Measurements from ENCODE around the gene NOS3.

NOS3 gene

DNA sequence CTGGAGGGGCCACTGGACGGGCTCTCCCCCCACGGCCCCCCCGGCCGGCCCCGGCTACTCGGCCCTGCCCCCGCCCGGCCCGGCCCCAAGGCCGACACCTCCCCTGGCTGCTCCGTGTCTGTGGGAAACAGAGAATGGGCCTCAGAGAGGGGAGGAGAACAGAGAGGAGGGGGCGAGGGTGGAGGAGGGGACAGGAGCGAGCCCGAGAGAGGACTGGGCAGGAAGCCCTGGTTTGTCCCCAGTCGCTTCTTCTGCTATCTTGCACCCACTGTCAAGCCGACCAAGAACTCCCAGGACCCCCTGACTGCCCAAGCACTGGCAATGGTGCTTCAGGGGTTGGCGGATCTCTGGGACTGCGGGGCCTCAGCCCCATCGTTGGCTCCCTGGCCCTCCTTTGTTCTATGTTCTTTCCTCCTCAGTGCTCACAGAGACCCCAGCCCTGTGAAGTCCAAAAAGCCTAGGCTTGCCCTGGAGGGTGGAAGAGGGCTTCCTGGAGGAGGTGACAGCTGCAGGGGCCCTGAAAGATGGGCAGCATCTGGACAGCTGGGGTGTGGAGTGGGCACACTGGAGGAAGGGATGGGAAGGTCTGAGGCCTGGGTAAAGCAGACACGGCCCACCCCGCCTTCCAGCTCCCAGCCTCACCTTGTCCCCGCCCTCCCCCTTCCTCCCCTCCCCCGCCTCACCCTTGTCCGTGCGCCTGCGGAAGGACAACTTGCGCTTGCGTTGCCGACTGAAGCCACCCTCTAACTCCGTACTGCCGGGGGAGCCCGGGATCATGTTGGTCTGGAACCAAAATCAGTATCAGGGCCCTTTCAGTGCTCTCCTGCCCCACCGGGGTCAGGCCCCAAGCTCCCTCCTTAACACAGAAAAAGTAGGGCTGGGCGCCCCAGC lies 42.8 kb upstream of the NOS3 start:
- H3K4me3 ChIP-seq (replicated peaks; ENCODE audit: low read depth, low read length): no peak overlapping the region
- DNase-seq (ENCODE audit: extremely low read depth, low read depth): no peak
- TF ChIP-seq, protein P1, sequence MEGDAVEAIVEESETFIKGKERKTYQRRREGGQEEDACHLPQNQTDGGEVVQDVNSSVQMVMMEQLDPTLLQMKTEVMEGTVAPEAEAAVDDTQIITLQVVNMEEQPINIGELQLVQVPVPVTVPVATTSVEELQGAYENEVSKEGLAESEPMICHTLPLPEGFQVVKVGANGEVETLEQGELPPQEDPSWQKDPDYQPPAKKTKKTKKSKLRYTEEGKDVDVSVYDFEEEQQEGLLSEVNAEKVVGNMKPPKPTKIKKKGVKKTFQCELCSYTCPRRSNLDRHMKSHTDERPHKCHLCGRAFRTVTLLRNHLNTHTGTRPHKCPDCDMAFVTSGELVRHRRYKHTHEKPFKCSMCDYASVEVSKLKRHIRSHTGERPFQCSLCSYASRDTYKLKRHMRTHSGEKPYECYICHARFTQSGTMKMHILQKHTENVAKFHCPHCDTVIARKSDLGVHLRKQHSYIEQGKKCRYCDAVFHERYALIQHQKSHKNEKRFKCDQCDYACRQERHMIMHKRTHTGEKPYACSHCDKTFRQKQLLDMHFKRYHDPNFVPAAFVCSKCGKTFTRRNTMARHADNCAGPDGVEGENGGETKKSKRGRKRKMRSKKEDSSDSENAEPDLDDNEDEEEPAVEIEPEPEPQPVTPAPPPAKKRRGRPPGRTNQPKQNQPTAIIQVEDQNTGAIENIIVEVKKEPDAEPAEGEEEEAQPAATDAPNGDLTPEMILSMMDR (IDR thresholded peaks at IDR 0.05; ENCODE audit: low read depth, low read length, missing control alignments): no peak

DNA sequence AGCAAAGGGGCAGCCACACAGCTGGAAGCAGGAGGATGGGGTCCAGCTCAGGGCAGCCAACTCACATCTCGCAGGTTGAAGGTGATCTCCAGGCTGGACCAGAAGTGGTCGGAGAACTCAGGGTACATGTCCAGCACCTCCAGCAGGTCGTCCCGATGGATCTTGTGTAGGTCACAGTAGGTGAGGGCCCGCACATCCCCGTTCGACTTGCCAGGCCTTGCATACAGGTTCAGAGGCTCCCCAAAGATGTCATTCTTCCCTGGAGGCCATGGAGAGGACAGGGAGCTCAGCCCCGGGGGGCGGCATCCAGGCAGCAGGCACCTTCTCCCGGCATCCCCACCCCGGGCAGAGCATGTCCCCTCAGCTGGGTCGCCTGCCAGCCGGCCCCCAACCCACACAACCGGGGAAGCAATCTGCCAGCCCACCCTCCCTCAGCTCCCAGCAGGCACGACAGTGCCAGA lies 42.0 kb upstream of the NOS3 start:
- TF ChIP-seq, protein P1 (IDR thresholded peaks at IDR 0.05; ENCODE audit: low read depth, low read length, missing control alignments): no peak
- H3K4me3 ChIP-seq (replicated peaks; ENCODE audit: low read depth, low read length): no peak overlapping the region
- DNase-seq (ENCODE audit: extremely low read depth, low read depth): no peak

DNA sequence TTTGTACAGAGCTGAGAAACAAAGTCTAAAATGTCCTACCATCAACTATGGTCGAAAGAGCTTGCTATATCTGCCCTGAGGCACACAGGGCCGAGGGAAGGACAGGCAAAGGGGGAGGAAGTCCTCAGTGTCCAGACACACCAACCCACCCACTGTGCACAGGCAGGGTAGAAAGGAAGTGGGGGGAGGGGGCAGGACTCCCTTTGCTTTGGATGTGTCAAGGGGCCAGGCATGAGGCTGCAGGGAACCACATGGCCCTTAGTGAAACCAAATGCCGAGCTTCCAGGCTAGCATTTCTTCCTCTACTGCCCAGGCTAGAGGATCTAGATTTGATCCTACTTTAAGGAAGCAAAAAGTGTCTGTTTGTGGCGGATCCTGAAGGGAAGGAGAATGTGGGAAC lies 41.3 kb upstream of the NOS3 start:
- TF ChIP-seq, protein P1 (IDR thresholded peaks at IDR 0.05; ENCODE audit: low read depth, low read length, missing control alignments): no peak
- DNase-seq (ENCODE audit: extremely low read depth, low read depth): no peak
- H3K4me3 ChIP-seq (replicated peaks; ENCODE audit: low read depth, low read length): no peak overlapping the region

DNA sequence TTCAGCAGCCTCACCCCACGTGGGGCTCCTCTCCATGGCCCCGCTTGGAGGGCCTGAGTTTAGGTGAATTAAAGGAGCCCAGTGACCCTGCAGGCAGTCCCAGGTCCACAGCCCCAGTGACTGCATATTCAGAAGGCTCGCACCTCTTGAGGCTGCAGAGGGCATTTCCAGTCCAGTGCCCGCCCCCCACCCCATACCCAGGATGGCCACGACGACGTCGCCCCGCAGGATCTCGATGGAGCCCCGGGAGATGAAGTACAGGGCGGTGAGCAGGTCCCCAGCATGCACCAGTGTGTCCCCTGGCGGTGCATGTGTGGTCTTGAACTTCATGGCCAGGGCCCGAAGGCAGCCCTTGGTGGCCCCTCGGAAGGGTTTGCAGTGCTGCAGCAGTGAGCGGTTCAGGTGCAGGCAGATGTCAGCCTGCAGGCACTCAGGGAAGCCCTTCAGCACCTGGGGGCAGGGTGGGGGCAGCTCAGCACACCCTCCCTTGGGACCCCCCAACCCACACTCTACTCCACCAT lies 40.8 kb upstream of the NOS3 start:
- no peak for DNase-seq (ENCODE audit: extremely low read depth, low read depth)
- TF ChIP-seq, protein P1 (IDR thresholded peaks at IDR 0.05; ENCODE audit: low read depth, low read length, missing control alignments): no peak
- no peak overlapping the region for H3K4me3 ChIP-seq (replicated peaks; ENCODE audit: low read depth, low read length)

DNA sequence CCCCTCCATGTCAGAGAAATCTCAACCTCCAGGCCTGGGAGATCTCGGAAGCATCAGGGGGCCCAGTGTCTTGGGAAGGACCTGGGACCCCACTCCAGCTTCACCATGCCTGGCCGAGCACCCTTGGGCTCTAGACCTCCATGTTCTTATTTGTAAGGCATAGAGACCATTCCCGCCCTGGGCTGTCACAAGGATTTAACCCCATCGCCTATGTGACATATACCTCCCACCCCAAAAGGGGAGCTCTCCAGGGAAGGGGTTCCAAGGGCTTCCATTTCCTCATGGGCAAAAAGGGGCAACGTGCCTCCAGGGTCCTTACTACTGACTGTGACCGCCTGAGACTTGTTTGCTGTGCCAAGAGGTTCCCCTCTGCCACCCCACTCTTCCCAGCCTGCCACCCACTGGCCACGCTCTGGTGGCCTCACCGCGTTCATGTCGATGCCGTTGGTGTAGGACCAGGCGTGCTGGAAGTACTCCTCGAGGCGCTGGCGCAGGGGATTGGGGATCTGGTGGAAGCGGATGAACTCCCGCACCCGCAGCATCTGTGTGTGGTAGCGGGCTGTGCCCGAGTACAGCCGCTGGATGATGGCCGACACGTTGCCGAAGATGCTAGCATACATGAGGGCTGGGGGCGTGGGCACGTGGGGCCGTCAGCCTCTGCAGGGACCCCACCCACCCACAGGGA lies 40.2 kb upstream of the NOS3 start:
- no peak overlapping the region for H3K4me3 ChIP-seq (replicated peaks; ENCODE audit: low read depth, low read length)
- TF ChIP-seq, protein P1 (IDR thresholded peaks at IDR 0.05; ENCODE audit: low read depth, low read length, missing control alignments): no peak
- no peak for DNase-seq (ENCODE audit: extremely low read depth, low read depth)

DNA sequence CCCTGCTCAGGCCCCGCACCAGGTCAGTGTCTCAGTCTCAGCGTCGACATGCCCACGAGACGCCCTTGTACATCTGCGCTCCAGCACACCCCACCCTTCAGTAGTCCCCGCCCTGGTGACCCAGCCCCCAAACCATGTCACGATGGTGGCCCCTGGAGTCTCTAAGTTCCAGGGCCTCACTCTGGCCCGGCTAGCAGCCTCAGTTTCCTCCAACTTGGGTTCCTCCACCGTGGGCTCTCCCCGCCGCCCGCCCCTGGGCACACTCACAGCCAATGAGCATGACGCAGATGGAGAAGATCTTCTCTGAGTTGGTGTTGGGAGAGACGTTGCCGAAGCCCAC lies 39.7 kb upstream of the NOS3 start:
- TF ChIP-seq, protein P1 (IDR thresholded peaks at IDR 0.05; ENCODE audit: low read depth, low read length, missing control alignments): no peak

More for the DNA sequence above, 39.7 kb upstream of the NOS3 start:
- no peak for DNase-seq (ENCODE audit: extremely low read depth, low read depth)
- H3K4me3 ChIP-seq (replicated peaks; ENCODE audit: low read depth, low read length): no peak overlapping the region

All from HFF-Myc (cell line).